Mesodermal cell (in vitro differentiated cells): ENCODE measurements around the gene FBN2.
A peak's percentile ranks its signal among the peaks of the same experiment; 100 is the strongest.
"Not testable (repeated sequence)": the region's sequence is repeated elsewhere in the genome, so short reads cannot be mapped to it uniquely, and the experiment has no call there.

Experiments used
- H3K27ac ChIP-seq: 2 replicates; pipeline ENCODE4 v1.7.0; 2013; ENCODE audit warnings: mild to moderate bottlenecking, low read depth, low read length, moderate library complexity; ENCODE audit not compliant: severe bottlenecking
- H3K36me3 ChIP-seq: 2 replicates; pipeline ENCODE4 v1.7.1; 2013; ENCODE audit warnings: mild to moderate bottlenecking, low read length, moderate library complexity; ENCODE audit not compliant: control insufficient read depth, insufficient read depth
- H3K4me1 ChIP-seq: one replicate; pipeline ENCODE4 v1.7.1; 2013; ENCODE audit warnings: mild to moderate bottlenecking, low read length; ENCODE audit not compliant: insufficient read depth, control insufficient read depth, poor library complexity, severe bottlenecking
- H3K4me3 ChIP-seq: 2 replicates; pipeline ENCODE4 v1.7.0; 2013; ENCODE audit warnings: low read length, control low read depth, mild to moderate bottlenecking; ENCODE audit not compliant: insufficient read depth, poor library complexity, severe bottlenecking; ENCODE audit errors: extremely low read depth
- H3K9me3 ChIP-seq: 2 replicates; pipeline ENCODE4 v1.7.1; 2013; ENCODE audit warnings: mild to moderate bottlenecking, low read length, moderate library complexity; ENCODE audit not compliant: control insufficient read depth
- WGBS, 2 experiments: methylation state at CpG; one replicate each; pipeline ENCODE4 v1.1.5; 2013; ENCODE audit warnings: missing lambda C conversion rate in 2 of 2; ENCODE audit not compliant: insufficient coverage in 2 of 2; 5-methylcytosine and 5-hydroxymethylcytosine counted together

The FBN2 gene

GRCh38 chr5:128403333-128403732 is 134.7 kb downstream of the FBN2 start:
- H3K9me3 ChIP-seq, result no peaks in the 10 kb centered on the region
- H3K4me1 ChIP-seq, result no peaks in the 10 kb centered on the region
- 100% methylated on average over 2 of the region's 4 CpGs; no CpG with 5 or more reads in 1 of the 2 experiments for WGBS, 2 experiments
- no peak overlapping the region for H3K4me3 ChIP-seq
- H3K27ac ChIP-seq, result no peak overlapping the region
- H3K36me3 ChIP-seq, result peaks cover 80% of the 10 kb centered on the region

GRCh38 chr5:128402506-128402905 is 135.5 kb downstream of the FBN2 start:
- H3K4me1 ChIP-seq, result no peaks in the 10 kb centered on the region
- H3K9me3 ChIP-seq, result no peaks in the 10 kb centered on the region
- H3K27ac ChIP-seq, result no peak overlapping the region
- no peak overlapping the region for H3K4me3 ChIP-seq
- H3K36me3 ChIP-seq, result peaks cover 79% of the 10 kb centered on the region
- WGBS, 2 experiments, result 89 to 91% methylated on average over 1 of the region's 2 CpGs

GRCh38 chr5:128400766-128401165 is 137.3 kb downstream of the FBN2 start:
- H3K4me1 ChIP-seq, H3K9me3 ChIP-seq, H3K27ac ChIP-seq, H3K4me3 ChIP-seq: not testable (repeated sequence)
- peaks cover 71% of the 10 kb centered on the region for H3K36me3 ChIP-seq
- WGBS, 2 experiments, result 95 to 100% methylated on average over 1 to 2 of the region's 2 CpGs

GRCh38 chr5:128399111-128399510 is 138.9 kb downstream of the FBN2 start:
- H3K9me3 ChIP-seq, result no peaks in the 10 kb centered on the region
- no peak overlapping the region for H3K27ac ChIP-seq
- no CpG with 5 or more reads among the region's 1 CpG for WGBS, 2 experiments
- H3K4me3 ChIP-seq, result no peak overlapping the region
- H3K36me3 ChIP-seq, result peaks cover 68% of the 10 kb centered on the region
- no peaks in the 10 kb centered on the region for H3K4me1 ChIP-seq

- no CpG with 5 or more reads among the region's 2 CpGs for WGBS, 2 experiments
- H3K27ac ChIP-seq, result no peak overlapping the region
- no peaks in the 10 kb centered on the region for H3K9me3 ChIP-seq
- H3K36me3 ChIP-seq, result peaks cover 64% of the 10 kb centered on the region
- H3K4me3 ChIP-seq, result no peak overlapping the region
- H3K4me1 ChIP-seq, result no peaks in the 10 kb centered on the region
Observed at GRCh38 chr5:128397876-128398275, 140.2 kb downstream of the FBN2 start.

GRCh38 chr5:128395073-128395472 is 143.0 kb downstream of the FBN2 start:
- Histone ChIP-seq H3K4me3 (no peak overlapping the region), H3K4me1 (no peaks in the 10 kb centered on the region), H3K27ac (no peak overlapping the region), H3K9me3 (no peaks in the 10 kb centered on the region), H3K36me3 (peaks cover 62% of the 10 kb centered on the region)
- WGBS, 2 experiments, result 88 to 94% methylated on average over 3 to 7 of the region's 8 CpGs

- WGBS, 2 experiments, result no CpG with 5 or more reads among the region's 2 CpGs
- no peaks in the 10 kb centered on the region for H3K9me3 ChIP-seq
- peaks cover 30% of the 10 kb centered on the region for H3K36me3 ChIP-seq
- H3K4me3 ChIP-seq, result no peak overlapping the region
- peaks cover 6% of the 10 kb centered on the region for H3K4me1 ChIP-seq
- no peak overlapping the region for H3K27ac ChIP-seq
Observed at GRCh38 chr5:128384068-128384467, 154.0 kb downstream of the FBN2 start.

- no peak overlapping the region for H3K4me3 ChIP-seq
- no peaks in the 10 kb centered on the region for H3K9me3 ChIP-seq
- H3K27ac ChIP-seq, result peak overlapping the region; percentile 58
- WGBS, 2 experiments, result 84 to 96% methylated on average over 3 of the region's 3 CpGs
- peaks cover 6% of the 10 kb centered on the region for H3K4me1 ChIP-seq
- H3K36me3 ChIP-seq, result peaks cover 28% of the 10 kb centered on the region
Observed at GRCh38 chr5:128380337-128380736, 157.7 kb downstream of the FBN2 start.

- peaks cover 6% of the 10 kb centered on the region for H3K4me1 ChIP-seq
- no peak overlapping the region for H3K27ac ChIP-seq
- no peak overlapping the region for H3K4me3 ChIP-seq
- WGBS, 2 experiments, result no CpG with 5 or more reads among the region's 1 CpG
- no peaks in the 10 kb centered on the region for H3K9me3 ChIP-seq
- H3K36me3 ChIP-seq, result peaks cover 41% of the 10 kb centered on the region
Observed at GRCh38 chr5:128378632-128379031, 159.4 kb downstream of the FBN2 start.

GRCh38 chr5:128378196-128378595 is 159.8 kb downstream of the FBN2 start:
- peaks cover 46% of the 10 kb centered on the region for H3K36me3 ChIP-seq
- no peaks in the 10 kb centered on the region for H3K9me3 ChIP-seq
- H3K27ac ChIP-seq, result no peak overlapping the region
- no peak overlapping the region for H3K4me3 ChIP-seq
- peaks cover 6% of the 10 kb centered on the region for H3K4me1 ChIP-seq
- WGBS, 2 experiments, result 90 to 100% methylated on average over 2 of the region's 2 CpGs

GRCh38 chr5:128376577-128376976 is 161.5 kb downstream of the FBN2 start:
- no CpG with 5 or more reads among the region's 1 CpG for WGBS, 2 experiments
- Histone ChIP-seq H3K4me3 (no peak overlapping the region), H3K36me3 (peaks cover 56% of the 10 kb centered on the region), H3K4me1 (peaks cover 6% of the 10 kb centered on the region), H3K27ac (no peak overlapping the region), H3K9me3 (no peaks in the 10 kb centered on the region)
